AG08395 (cell line): ENCODE results near the gene HIC1.
"Not testable (repeated sequence)": the region's sequence is repeated elsewhere in the genome, so short reads cannot be mapped to it uniquely, and the experiment has no call there.

Source experiments
- DNase-seq: peaks from one replicate; pipeline ENCODE4 v3.0.0; 2012; ENCODE audit warnings: mixed read lengths, low spot score

HIC1 gene, protein sequence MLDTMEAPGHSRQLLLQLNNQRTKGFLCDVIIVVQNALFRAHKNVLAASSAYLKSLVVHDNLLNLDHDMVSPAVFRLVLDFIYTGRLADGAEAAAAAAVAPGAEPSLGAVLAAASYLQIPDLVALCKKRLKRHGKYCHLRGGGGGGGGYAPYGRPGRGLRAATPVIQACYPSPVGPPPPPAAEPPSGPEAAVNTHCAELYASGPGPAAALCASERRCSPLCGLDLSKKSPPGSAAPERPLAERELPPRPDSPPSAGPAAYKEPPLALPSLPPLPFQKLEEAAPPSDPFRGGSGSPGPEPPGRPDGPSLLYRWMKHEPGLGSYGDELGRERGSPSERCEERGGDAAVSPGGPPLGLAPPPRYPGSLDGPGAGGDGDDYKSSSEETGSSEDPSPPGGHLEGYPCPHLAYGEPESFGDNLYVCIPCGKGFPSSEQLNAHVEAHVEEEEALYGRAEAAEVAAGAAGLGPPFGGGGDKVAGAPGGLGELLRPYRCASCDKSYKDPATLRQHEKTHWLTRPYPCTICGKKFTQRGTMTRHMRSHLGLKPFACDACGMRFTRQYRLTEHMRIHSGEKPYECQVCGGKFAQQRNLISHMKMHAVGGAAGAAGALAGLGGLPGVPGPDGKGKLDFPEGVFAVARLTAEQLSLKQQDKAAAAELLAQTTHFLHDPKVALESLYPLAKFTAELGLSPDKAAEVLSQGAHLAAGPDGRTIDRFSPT

DNA sequence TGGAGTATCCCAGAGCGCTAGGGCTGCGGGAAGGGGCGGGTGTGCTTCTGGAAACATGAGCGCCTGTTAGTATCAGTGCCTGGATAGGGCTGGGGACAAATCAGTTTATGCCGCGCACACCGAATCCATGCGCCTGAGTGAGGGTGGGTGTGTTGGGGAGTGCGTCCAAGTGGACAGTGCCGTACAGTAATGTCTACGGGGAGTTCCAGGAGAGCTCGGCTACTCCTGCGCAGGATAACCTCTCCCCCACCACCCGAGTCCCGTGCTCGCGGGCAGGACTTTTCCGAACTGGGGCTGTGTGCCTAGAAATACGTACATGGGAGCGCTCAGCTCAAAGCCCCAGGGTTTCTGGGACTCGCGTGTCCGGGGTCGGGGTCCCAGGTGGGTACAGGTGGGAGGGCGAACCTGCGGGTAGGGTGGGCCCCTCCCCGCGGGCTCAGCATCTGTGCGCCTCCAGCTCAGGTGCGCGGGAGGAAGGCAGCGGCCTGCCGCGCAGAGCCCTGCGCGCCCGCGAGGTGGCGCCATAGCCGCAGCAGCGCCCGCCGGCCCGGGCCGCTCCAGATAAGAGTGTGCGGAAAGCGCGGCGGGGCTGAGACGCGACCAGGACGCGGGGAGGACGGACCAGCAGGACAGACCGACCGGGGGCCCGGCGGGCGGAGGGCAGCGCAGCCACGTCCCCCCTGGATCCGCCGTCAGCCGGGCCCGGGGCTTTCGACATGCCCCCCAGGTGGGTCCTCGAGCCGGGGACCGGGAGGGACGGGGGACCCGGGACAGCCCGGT, at the start of gene HIC1:
Gene HIC1, plus strand, starts transcription at position 592 of the 780 bp plus-strand sequence. CDS start 1,588 bp downstream, outside the sequence.
- peak; percentile 82 for DNase-seq

DNA sequence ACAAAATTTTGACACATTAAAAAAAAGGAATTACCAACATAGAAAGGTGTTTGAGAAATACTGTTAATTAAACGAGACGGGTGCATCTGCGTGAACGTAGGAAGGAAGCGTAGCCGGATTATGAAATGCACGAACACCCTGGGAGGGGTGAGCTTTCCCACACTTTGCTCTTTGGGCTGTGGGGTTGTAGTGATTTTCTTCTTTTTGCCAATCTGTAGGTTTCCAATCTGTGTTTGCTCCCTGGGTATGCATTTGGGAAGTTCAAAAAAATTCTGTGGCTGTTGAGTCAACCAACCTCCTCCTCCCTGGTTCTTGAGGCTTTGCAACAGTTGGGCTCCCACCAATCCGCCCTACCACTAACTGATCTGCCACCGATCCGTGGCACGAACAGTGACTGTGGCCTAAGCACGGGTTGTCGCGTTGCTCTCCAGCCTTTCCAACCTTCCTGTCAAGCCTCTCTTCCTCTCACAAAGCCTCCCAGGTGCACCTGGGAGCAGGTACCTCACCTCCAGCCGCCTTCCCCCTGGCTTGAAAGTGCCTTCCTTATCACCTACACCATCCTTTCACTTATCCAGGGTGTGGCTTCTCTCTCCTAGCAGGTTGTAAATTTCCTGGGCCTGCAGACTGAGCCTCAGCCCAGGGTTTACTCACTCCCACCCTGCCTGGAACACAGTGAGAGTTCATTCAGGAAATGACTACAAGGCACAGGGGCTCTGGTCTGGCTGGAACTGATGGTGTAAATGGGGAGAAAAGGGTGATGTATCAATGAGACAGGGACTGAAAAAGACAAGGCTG, 46.4 kb upstream of the HIC1 start:
- DNase-seq: no peak

DNA sequence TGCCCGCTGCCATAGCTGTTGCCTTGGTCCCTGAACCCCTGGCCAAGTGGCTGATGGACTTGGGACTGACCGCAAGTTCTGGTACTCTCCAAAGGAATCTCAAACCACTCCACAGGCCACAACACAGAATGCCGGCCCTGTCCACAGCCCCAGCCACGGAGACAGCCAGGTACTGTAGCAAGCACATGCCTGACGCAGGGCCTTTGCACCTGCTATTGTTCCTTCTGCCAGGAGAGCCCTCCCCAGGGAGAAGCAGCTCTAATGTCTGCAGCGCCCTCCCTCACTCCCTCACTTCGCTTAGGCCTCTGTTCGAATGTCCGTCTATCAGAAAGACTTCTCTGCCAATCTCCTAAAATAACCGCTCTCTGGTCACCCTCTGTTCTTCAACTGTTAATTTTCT, 45.2 kb upstream of the HIC1 start:
- no peak for DNase-seq

DNA sequence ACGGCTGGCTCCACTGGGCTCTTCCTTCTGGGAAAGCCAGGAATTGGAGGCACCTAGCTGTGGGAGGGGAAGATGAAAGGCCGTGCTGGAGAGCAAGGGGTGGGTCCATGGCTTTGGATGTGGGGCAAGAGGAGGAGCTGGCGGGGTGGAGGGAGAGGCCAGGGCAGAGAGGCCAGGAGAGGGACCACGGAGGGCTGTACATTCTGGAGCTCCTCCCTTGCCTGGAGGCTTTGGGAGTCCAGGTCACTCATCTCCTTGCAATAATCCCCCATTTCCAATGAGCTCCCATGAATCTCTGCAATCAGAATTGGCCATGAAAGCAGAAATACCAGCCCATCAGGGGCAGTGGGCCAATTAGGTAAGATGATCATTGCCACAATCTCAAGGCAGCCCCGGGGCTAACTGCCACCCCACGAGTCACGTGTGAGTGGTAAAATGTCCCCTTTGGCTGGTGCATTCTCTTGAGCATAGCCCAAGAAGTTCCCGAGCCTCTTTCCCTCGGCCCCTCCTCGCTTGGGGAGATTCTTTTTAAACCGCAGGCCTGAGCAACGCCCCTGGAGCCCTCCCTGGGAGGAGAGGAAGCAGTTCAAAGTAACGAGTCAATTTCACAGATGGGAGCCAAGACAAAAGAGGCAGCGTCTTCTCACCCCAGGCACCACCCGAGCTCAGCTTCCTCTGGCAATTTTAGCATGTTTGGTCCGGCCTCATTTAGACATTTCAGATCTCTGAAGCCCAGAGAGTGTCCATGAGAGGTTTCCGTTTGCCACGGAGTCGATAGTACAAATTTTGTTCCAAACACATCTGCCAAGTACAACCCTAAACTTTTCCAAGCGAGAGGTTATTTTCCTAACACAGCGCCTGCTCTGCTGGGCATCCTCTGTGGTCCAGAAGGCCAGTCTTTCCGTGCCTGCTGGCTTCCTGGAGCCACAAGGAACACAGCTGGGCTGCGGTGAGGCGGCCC, 43.2 kb upstream of the HIC1 start:
- peak; percentile 91 for DNase-seq

DNA sequence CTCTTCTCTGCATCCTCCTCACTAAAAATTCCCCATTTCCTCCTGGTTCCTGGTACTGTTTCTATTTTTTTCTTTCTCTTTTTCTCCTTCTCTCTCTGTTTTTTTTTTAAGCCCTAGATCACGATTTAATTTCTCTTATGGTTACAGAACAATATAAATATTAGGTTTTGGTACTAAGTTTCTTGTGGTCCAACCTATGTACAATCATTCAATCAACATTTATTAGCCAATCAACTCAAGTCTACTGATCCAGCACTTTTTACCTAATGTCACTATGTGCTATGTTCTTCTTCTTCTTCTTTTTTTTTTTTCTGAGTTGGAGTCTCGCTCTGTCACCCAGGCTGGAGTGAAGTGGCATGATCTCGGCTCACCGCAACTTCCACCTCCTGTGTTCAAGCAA, 42.4 kb upstream of the HIC1 start:
- DNase-seq: no peak

DNA sequence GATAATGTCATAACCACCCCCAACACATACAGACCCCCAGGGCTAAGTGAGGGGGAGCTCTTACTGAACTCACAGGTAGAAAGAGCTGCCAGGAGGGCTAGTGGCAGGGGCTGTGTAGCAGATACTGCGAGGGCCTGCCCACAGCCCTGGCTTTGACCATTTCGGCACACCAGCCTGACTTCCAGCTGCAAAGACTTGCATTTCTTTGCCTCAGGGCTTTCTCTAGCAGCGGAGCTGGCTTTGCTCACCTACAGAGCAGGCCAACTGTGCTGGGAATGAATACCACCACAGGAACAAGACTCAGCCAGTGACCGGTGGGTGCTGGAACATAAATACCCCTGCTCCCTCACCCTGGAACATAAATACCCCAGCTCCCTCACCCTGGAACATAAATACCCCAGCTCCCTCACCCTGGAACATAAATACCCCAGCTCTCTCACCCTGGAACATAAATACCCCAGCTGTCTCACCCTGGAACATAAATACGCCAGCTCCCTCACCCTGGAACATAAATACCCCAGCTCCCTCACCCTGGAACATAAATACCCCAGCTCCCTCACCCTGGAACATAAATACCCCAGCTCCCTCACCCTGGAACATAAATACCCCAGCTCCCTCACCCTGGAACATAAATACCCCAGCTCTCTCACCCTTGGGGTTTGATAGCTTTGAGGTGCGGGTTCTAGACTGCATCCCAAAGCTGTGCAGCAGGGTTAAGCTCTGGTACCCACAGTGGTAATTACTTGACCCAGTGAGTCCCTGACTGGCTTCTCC, 41.5 kb upstream of the HIC1 start:
- DNase-seq: not testable (repeated sequence)

DNA sequence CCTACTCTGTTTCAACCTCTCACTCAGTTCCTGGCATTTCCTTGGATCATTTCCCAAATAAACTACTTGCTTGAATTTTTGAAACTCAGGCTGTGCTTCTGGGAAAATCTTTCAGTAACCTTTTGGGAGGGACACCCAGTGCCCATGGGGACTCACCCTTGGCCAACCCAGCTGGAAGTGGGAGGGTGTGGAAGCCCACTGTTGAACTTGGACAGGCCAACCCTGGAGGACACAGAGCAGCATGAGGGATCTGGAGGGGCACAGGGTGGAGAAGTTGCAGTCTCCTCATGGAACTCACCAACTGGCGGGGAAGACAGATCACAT, 40.9 kb upstream of the HIC1 start:
- no peak for DNase-seq

DNA sequence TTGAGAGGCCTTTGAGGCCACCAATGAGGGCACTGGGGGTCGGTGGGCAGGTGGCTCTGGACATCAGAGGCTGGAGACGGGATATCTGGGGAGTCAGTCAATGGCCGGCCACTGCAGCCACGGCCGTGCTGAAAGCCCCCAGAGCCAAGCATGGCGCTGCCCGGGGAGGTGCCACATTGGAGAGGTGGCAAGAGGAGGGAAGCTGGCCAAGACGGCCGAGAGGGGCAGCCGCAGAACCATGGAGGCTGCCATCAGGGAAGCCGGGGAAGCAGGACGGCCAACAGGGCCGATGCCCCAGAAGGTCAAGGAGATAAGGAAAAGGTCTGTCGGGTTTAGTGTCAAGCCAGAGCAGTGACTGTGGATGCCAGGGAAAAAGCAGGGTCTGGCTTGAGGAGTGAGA, 39.6 kb upstream of the HIC1 start:
- DNase-seq: no peak

DNA sequence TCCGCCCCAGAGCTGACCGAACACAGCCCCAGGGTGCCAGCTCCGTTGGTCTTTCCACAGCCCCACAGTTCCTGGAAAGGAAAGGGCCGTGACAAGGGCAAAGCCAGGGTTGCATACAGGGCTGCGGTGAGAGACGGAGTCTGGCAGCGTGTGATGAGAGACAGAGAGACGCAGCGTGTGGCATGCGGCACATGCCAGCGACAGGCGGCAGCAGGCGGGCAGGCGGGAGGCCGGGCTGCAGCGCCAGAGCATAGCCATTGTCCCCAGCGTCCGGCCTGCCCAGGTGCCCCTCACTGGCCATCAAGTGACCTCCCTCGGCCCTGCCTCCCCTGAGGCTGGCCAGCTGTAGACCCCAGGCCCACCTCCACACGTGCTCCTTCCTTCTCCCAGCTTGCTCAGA, 38.4 kb upstream of the HIC1 start:
- DNase-seq: no peak

DNA sequence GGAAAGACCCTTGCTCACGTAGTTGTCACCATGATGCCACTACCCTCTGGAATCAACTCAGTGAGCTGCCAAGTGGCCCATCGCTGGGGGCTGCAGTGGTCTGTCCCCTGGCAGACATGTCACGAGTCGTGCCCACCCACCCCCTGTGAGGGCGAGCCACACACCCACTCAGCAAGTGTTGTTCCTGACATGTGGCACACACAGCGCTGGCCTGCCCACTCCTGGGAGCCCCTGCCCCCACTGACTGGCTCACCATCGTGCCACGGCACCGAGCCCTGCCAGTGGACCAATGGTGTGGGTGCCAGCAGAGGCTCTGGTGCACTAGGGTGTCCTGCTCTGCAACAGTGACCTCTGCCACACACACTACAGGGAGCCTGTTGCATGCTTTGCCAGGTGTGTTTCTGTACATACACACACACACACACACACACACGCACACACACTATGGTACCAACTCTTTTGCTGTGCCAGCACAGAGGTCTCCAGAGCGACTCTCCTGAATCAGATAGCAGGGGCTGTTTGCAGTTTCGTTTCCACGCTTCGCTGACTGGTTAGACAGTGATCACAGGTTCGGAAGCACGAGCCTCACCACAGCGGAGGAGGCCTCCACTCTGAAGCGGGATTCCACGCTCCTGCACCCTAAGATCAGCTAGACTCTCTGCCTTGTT, 37.5 kb upstream of the HIC1 start:
- no peak for DNase-seq

DNA sequence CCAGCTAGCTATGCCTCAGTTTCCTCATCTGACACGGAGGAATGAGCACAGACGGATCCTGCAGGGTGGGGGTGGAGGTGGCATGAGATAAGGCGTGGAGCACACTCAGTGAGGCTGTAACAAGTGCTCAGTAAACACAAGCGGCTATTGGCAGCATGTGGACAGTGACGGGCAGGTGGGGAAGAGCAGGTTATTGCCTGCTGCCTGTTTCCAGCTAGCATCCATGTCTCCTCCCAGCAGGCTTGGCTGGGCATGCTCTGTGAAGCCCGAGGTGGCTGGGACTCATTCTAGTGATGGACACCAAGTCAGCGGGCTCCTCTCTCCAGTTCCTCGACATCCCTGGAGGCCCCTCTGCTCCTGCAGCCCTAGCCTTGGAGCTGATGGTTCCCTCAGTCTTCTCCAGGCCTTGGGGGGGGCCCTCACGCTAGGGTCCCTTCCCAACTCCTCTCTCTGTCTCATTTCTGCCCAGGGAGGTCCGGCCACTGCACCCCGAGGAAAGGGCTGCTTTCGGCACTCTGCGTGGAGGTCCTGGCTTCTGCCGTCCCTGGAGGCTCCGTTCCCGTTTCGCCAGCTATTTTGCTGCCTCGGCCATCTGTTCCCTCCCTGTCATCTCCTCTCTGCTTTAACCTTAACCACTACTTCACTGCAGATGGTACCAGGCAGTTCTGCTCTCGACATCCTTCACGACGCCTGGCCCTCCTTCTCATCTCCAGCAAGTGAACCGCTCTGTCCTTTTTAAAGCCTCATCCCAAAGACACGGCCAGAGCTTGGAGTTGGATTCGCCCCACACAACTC, 36.0 kb upstream of the HIC1 start:
- no peak for DNase-seq

DNA sequence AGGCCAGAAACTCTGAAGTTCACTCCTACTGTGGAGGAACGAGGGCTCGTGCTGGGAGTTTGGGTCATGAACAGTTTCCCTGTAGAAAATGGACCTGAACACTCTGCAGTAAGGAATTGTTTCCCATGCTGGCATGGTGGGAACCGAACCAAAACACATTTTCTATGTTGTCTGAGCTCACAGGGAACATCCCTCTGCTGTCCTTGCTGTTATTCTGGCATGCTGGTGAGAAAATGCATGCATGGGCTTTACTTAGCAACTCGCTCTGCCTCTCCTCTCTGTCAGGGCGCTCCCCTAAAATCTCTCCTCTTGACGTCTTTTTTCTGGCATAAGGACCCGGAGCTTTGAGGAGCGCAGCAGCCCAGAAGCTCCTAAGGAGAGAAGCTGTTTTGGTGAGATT, 35.2 kb upstream of the HIC1 start:
- no peak for DNase-seq

DNA sequence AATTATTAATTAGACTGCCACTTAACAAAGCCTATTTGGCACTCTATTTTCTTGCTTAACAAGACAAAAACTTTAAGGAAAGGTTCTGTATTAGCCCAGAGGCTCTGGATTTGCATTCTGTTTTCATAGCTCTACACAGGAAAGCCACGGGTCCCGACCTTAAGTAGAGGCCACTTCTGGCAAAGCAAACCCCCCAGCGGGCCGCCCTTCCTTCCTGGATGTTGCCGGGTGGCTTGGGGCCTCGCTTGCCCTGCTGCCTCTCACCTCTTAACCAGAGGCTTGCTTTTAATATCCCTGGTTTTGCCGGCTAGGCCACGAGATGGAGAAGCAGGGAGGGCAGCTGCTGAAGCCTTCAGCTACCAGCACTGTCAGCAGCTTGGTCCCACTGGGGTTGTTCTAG, 34.2 kb upstream of the HIC1 start:
- DNase-seq: no peak

DNA sequence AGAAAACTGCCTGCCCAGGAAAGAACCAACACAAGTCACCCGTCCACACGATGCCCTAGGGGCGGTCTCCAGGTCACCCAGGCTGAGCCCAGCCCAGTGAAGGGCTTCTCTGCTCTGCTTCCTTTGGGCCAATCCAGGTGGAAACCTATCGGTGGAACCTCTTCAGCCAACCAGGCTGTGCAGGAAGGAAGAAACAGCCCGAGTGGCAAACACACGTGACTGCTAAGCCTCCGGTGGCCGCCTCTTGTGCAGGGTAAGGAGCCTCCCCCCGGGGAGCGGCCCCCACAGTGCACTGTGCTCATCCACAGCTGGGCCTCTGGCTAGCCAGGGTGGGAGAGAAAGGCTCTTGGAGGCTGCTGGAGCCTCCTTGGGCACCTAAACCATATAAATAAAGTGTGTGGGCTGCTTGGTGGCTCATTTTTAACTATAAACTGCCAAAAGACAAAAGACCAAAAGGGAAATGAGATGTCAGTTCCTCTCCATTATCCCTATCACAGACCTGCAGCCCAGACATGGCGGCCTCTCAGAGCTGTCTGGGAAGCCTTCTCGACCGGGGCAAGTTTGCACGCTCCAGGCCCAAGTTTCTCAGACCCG, 32.2 kb upstream of the HIC1 start:
- DNase-seq: no peak

DNA sequence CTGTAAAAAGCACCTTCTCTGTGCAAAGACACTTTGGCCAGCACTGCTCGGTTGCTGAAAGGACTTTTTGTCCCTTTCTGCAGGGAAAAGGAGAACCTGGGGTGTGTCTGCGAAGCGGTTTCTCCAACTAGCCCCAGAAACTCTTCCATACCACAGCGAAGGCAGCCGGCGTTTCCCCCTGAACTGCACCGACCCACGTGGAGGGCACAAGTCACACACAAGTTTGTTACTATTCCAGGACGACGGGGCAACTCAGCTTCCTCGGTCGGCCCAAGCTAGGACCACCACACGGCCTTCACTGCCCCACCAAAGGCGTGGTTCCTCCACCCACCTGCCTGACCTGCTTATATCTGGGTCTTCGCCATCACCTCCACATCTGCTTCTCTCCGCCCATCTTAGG, 31.6 kb upstream of the HIC1 start:
- no peak for DNase-seq

DNA sequence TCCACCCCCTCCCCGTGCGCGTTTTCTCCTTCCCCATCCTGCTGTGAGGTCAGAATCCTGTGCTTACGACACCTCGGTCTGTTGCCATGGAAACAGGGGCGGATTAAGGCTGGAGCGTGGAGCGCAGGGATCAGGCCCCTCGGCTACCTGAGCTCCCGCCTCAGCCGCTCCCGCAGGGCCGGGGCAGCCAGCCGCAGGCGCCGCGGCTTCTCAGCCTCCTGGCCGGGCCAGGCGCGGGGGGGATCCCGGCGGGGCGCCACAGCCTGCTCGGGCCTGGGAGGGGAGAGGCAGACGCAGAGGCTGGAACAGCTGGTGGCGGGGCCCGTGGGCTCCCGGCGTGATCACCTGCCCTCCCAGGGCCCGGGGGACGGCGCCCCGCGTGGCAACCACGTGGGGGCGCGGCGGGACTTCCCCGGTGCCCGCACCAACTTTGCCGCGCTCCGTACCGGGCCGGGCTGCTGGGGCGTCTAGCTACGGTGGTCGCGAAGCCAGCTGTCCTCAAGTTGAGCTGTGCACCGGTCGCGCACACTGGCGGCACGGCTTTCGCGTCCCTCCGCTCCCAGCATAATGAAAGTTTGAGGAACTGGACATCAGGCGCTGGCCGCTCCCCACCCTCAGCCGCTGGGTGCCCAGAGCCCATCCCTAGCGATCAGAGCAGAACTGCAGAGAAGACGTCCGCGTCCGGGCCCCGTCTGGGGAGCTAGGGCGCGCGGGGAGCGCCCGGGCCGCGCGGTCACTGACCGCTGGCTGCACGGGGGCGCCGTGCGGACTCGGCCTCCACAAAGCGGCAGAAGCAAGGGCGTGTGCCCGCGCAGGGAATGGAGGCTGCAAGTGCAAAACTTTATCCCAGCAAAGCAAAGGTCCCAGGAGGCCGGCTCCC, 31.0 kb upstream of the HIC1 start:
- DNase-seq: peak; percentile 70

DNA sequence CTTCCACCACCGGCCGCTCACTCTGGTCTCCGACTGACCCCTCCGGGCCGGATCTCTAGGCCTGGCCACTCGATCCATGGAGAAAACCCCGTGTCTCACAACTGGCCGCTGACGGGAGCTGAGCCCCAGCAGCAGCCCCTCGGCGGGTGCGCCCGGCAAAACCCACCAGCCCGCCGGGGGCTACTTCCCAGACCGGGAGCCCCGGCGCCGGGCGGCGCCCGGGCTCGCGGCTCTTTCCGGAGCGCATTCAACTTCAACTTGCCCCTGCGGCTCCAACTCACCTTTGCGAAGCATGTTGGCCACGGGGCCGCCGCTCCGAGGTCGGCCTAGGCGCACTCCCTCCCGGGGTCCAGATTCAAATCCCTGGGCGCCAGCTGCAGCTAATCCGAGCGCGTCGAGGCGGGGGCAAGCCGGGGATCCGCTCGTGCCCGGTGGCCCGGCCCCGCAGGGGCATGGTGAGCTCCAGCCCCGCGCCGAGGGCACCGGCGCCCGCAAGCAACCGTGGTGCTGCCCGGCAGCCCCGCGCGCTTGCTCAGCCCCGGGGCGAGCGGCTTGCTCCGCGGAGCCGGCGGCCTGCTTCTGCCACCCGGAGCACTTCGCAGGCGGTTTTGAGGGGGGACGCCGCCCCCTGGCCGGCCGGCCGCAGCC, 30.2 kb upstream of the HIC1 start:
- no peak for DNase-seq
